D341Med (cell line): ENCODE results near the gene ZNF346.
"Not testable (repeated sequence)": the region's sequence is repeated elsewhere in the genome, so short reads cannot be mapped to it uniquely, and the experiment has no call there.

Experiments used
- DNase-seq: peaks from one replicate; pipeline ENCODE4 v3.0.0; 2012; ENCODE audit warnings: low spot score

Gene ZNF346, protein sequence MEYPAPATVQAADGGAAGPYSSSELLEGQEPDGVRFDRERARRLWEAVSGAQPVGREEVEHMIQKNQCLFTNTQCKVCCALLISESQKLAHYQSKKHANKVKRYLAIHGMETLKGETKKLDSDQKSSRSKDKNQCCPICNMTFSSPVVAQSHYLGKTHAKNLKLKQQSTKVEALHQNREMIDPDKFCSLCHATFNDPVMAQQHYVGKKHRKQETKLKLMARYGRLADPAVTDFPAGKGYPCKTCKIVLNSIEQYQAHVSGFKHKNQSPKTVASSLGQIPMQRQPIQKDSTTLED

DNA sequence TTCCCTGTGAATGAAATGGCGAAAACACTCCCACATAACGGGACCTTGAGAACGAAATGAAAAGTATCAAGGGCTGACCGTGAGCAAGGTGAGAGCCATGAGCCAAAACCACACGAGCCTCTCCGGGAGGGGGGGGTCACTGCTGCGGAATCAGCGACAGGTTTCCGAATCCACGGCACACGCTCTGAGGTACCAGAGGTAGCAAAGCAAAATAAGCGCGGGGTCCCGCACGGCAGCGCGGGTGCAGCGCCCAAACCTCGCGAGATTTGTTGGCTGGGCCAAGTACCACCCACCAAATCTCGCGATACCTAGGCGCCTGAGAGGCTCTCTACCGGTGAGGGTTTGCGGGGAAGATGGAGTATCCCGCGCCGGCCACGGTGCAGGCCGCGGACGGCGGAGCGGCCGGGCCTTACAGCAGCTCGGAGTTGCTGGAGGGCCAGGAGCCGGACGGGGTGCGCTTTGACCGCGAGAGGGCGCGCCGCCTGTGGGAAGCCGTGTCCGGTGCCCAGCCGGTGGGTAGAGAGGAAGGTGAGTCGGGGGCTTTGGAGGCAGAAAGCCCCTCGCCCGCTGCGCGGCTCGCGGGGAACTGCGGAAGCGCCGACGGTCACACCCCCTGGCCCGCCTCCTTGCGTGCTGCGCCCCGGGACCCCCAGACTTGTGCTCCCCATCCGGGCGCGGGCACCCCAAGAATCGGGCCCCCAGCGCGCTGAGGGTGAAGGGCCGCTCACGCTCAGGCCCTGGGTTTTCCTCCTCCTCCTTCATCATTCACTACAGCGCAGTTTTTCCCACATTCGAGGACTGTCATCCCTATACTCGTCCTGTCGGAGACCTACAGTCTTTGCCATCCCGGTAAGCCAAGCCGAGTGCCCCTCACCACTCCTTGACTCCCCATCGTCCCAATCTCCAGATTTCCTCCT lies at the start of gene ZNF346:
ZNF346 (plus strand) TSS at position 311 of the 917 bp plus-strand sequence; CDS start at position 354, 43 bp downstream.
- peak; percentile 97 for DNase-seq

DNA sequence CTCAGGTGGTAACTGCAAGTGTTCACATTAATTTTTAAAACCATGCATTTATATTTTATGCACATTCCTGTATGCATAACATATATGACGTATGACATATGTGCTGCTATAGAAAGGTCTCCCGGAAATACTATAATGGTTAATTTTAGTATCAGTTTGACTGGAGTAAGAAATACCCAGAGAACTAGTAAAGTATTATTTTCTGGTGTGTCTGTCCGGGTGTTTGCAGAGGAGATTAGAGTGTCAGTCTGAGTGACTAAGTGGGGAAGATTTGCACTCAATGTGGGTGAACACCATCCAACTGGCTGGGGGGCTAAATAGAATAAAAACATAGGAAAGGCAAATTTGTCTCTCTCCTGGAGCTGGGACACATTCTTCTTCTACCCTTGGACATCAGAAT lies 42.8 kb upstream of the ZNF346 start:
- no peak for DNase-seq

DNA sequence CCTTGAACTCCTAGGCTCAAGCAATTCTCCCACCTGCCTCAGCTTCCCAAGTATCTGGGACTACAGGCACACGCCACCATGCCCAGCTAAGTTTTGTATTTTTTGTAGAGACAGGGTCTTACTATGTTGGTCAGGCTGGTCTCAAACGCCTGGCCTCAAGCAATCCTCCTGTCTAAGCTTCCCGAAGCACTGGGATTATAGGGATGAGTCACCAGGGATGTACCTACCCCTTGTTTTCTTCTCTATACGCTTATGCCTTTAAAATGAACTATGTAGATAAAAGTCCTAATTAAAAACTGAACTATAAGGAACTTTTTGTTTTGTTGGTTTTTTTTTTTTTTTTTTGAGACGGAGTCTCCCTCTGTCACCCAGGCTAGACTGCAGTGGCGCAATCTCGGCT lies 41.7 kb upstream of the ZNF346 start:
- DNase-seq = no peak

GRCh38 chr5:176983112-176983511 lies 39.4 kb upstream of the ZNF346 start:
- DNase-seq = not testable (repeated sequence)

DNA sequence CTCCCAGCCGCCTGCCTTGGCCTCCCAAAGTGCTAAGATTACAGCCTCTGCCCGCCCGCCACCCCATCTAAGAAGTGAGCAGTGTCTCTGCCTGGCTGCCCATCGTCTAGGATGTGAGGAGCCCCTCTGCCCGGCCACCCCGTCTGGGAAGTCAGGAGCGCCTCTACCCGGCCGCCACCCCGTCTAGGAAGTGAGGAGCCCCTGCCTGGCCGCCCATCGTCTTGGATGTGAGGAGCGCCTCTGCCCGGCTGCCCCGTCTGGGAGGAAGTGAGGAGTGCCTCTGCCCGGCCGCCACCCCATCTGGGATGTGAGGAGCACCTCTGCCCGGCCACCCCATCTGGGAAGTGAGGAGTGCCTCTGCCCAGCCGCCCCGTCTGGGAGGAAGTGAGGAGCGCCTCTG lies 38.9 kb upstream of the ZNF346 start:
- not testable (repeated sequence) for DNase-seq

GRCh38 chr5:176984176-176984575 lies 38.3 kb upstream of the ZNF346 start:
- not testable (repeated sequence) for DNase-seq

DNA sequence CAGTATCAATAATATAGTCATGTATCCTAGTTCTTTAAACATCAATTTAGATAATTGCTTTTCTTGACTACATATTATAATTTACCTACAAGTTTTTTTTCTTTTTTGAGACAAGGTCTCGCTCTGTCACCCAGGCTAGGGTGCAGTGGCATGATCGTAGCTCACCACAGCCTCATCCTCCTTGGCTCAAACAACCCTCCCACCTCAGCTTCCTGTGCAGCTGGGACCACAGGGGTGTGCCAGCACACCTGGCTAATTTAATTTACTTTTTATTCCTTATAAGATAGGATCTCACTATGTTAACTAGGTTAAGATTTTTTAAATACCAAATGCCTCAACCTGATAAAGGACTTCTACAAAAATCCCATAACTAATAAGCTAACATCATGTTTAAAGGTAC lies 37.0 kb upstream of the ZNF346 start:
- DNase-seq = no peak

GRCh38 chr5:176986280-176986679 lies 36.2 kb upstream of the ZNF346 start:
- DNase-seq = no peak

GRCh38 chr5:176987583-176987982 lies 34.9 kb upstream of the ZNF346 start:
- no peak for DNase-seq

GRCh38 chr5:176993081-176993480 lies 29.4 kb upstream of the ZNF346 start:
- not testable (repeated sequence) for DNase-seq

GRCh38 chr5:176994460-176995121 lies 27.9 kb upstream of the ZNF346 start:
- DNase-seq = no peak

DNA sequence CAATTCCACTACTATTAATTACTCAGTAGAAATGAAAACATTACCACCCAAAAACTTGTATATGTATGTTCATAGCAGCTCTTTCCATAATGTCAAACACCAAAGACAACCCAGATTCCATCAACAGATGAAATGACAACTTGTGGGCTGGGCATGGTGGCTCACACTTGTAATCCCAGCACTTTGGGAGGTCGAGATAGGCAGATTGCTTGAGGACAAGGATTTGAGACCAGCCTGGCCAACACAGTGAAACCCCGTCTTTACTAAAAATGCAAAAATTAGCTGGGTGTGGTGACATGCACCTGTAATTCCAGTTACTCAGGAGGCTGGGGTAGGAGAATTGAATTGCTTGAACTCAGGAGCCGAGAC lies 27.4 kb upstream of the ZNF346 start:
- no peak for DNase-seq

DNA sequence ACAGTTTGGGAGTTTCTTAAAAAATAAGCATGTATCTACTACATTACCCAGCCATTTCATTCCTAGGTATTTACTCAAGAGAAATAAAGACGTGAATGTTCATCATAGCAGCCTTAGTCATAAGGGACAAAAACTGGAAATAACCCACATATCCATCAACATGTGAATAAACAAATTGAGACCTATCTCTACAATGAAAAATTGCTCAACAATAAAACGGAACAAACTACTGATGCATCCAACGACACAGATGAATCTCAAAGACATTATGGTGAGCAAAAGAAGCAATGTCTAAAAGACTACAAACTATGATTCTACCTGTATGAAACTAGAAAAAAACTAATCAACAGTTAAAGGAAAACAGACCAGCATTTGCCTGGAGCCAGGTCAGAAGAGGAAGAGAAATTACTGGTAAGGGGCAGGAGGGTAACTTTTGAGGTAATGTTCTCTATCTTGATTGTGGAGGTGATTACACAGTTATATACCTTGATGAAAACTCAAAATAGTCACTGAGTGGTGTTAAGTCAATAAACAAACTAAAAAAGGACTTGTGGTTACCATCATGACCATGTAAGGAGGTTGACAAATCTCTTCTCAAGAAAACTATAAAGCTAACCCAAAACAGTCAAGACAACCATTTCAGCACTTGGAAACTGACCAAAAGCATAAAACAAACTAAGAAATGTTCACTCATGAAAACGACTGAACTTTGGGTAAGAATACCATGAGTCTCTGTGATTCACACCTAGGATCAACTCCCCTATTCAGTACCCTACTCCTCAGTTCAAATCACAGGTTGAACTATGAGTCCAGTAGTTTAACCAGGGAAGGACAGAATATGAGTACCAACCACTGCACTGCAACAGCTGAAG lies 26.4 kb upstream of the ZNF346 start:
- no peak for DNase-seq

DNA sequence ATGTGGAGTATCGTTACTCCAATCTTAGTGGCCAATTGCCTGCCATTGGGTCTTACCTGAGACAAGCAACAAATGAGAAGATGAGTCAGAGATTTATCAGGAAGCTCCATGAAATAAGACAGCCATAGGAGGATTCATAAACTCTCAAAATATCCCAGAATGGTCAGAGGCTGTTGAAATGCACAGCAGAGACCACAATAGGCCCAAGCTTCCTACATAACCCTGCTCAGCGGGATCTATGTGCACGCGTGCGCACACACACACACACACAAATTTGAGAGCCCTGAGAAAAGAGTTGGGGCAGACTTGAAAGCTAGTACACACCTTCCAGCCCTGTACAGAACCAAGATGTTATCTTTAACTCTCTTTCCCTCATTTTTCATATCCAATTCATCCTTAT lies 25.7 kb upstream of the ZNF346 start:
- DNase-seq = no peak

GRCh38 chr5:176998828-176999227 lies 23.7 kb upstream of the ZNF346 start:
- DNase-seq = no peak

DNA sequence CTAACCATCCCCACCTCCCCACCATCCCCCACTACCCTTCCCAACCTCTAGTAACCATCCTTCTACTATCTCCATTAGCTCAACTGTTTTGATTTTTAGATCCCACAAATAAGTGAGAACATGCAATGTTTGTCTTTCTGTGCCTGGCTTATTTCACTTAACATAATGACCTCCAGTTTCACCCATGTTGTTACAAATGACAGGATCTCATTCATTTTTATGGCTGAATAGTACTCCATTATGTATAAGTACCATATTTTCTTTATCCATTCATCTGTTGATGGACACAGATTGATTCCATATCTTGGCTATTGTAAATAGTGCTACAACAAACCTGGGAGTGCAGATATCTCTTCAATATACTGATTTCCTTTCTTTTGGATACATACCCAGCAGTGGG lies 23.0 kb upstream of the ZNF346 start:
- DNase-seq = not testable (repeated sequence)

DNA sequence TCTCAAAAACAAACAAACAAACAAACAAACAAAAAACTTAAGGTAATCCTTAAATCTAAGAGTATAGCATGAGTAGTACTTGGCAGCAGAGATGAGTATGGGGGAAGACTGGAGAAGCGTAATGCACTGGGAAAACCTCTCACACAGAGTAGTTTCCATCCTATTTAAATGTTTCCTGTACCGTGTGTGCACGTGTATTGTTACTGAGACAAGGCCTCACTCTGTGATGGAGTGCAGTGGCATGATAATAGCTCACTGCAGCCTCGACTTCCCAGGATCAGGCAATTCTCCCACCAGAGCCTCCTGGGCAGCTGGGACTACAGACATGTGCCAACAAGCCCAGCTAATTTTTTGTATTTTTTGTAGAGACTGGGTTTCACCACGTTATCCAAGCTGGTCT lies 18.8 kb upstream of the ZNF346 start:
- DNase-seq = no peak

- no peak for DNase-seq
Measured at GRCh38 chr5:177004961-177005360, 17.5 kb upstream of the ZNF346 start.

DNA sequence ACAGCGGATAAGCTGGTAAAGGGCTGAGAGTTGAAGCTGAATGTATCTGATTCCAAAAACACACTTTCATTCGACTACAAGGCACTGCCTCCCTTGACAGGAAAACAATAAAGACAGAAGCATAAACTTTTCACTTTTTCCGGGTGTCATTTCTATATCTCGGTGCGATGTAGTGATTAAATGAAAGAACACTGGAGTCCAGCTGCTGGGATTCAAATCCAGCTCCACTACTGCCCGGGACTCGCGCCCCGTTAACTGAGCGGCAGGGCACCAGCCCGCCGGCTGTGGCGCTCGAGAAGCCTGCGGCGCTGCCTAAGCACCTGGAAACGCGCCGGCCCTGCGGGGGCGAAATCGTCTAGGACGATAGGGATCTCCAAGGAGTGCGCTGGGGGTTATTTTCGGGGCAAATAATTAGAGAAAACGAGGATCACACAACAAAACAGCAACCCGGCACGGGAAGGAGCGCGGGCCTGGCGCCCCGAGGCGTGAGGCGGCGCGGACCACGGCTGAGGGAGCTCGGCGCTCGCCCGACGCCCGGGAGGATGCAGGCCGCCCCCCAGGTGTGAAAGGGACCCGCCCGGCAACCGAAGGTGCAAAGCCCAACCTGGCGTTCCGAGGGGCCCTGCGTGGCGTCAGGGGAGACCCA lies 16.8 kb upstream of the ZNF346 start:
- peak; percentile 79 for DNase-seq

DNA sequence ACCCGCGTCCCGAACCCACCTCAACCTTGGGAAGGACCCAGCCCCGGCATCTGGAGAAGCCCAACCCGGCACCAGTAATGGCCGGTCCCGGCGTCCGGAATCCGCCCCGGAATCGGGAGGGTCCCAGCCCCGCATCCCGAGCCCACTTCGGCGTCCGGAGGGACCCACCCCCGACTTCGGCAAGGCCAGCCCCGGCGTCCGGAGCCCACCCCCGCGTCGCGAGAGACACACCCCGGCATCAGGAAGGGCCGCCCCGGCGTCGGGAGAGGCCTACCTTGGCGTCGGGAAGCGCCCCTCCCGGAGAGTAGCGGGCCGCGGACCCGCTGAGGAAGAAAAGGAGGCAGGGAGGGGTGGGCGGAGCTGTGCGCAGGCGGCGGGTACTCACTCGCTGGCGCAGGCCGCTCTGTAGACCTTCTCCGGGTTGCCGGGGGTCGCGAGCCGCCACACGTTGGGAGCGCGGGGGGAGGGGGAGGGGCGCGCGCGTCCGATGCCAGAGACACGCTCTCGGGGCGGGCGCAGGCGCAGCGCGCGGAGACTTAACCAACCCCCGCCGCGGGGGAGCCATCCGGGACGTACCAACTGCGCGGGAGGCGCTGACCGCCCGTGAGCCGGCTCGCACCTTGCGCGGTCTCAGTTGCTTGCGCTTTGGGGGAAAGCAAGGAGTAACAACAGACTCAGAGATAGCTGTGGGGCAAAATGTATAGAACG lies 16.1 kb upstream of the ZNF346 start, which contains the start of gene UIMC1:
UIMC1 (minus strand) TSS at position 515 of the 708 bp plus-strand sequence. CDS start 24,164 bp downstream, outside the sequence.
- DNase-seq = peak; percentile 97
